PC-9 (cell line): ENCODE data around the gene SUGCT.

ENCODE experiments used
- CTCF ChIP-seq: fragments of 200-600 bp; sonication (generic); conservative IDR thresholded peaks from 2 replicates; pipeline ENCODE4 v1.6.1; 2017; ENCODE audit warnings: mixed run types, antibody characterized with exemption, mild to moderate bottlenecking, moderate library complexity
- EZH2 ChIP-seq: fragments of 200-600 bp; sonication (generic); IDR thresholded peaks from 2 replicates; pipeline ENCODE4 v1.8.0; 2017; ENCODE audit warnings: antibody characterized with exemption, low read depth

GRCh38 chr7:40105879-40106473 is 28.8 kb upstream of the SUGCT start:
- TF ChIP-seq CTCF (no peak), EZH2 (no peak)
